Measurements from ENCODE around the gene CERS5.
"Not testable (repeated sequence)": the region's sequence is repeated elsewhere in the genome, so short reads cannot be mapped to it uniquely, and the experiment has no call there.

Gene CERS5

GRCh38 chr12:50101663-50102062, 65.5 kb downstream of the CERS5 start:
- DNase-seq, result no peak

- DNase-seq, result no peak
Measured at GRCh38 chr12:50100561-50100960, 66.6 kb downstream of the CERS5 start.

GRCh38 chr12:50099302-50100008, 67.7 kb downstream of the CERS5 start:
- DNase-seq, result no peak

GRCh38 chr12:50097952-50098351, 69.2 kb downstream of the CERS5 start:
- no peak for DNase-seq

- DNase-seq, result no peak
Measured at GRCh38 chr12:50090391-50090790, 76.8 kb downstream of the CERS5 start.

GRCh38 chr12:50089730-50090129, 77.4 kb downstream of the CERS5 start:
- no peak for DNase-seq

- peak; percentile 80 for DNase-seq
Measured at GRCh38 chr12:50088577-50089335, 78.4 kb downstream of the CERS5 start.

- DNase-seq, result no peak
Measured at GRCh38 chr12:50087995-50088394, 79.2 kb downstream of the CERS5 start.

- no peak for DNase-seq
Measured at GRCh38 chr12:50087151-50087550, 80.0 kb downstream of the CERS5 start.

- DNase-seq, result peak; percentile 87
Measured at GRCh38 chr12:50086148-50086547, 81.0 kb downstream of the CERS5 start.

GRCh38 chr12:50085615-50086072, 81.5 kb downstream of the CERS5 start:
- no peak for DNase-seq

- DNase-seq, result peak; percentile 93
Measured at GRCh38 chr12:50084775-50085614, 82.2 kb downstream of the CERS5 start, which contains the start of gene SMARCD1. SMARCD1 (plus strand) TSS chr12:50085342; CDS start chr12:50085370, 28 bp downstream.

- DNase-seq, result not testable (repeated sequence)
Measured at GRCh38 chr12:50084409-50084774, 82.8 kb downstream of the CERS5 start.

- DNase-seq, result no peak
Measured at GRCh38 chr12:50083301-50083700, 83.9 kb downstream of the CERS5 start.

- no peak for DNase-seq
Measured at GRCh38 chr12:50082644-50083043, 84.5 kb downstream of the CERS5 start.

- no peak for DNase-seq
Measured at GRCh38 chr12:50081096-50081808, 85.9 kb downstream of the CERS5 start.

GRCh38 chr12:50079771-50080170, 87.4 kb downstream of the CERS5 start:
- DNase-seq, result no peak
